ENCODE results near the gene DIPK1C.

DIPK1C gene

DNA sequence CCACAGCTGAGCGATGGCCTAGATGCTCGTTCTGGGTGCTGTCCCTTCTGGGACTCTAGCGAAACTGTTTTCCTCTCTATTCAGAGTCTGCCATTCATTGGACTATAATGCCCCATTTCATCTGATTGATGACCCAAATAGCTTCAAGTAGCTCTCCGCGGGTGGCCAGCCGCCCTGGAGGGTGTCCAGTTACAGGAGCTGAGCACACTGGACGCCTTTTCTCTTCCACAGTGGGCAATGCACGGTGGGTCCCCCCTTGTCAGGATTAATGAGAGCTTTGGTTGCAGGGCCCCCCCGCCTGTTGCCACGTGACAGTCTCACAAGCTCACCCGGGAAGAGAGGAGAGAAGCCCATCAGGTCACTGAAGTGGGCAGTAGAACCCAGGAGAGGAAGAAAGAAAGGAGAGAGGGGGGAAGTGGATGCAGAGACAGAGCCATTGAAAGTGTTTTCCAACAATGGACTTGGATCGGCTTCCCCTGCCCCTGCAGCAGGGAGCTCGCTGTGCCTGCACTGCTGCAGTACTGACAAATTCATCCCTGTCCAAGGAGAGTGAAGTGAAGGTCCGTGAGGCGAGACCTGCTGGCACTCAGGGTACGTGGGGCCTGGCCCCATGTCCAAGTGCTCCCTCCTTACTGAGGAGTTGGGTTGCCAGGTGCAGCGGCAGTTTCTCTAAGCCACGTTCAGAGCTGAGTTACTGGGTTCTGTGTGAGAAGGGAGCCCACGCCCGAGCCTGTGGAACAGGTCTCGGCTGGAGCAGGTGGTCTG is 44.8 kb downstream of the DIPK1C start:
- TF ChIP-seq ZFP30 (CRISPR knock-in tag; IDR thresholded peaks at IDR 0.05): no peak
- TF ChIP-seq ZNF565 (CRISPR knock-in tag; conservative IDR thresholded peaks at IDR 0.05; ENCODE audit: low read depth): no peak
- no peak for TF ChIP-seq ZNF70 (CRISPR knock-in tag; IDR thresholded peaks at IDR 0.05)
- TF ChIP-seq, protein P1, sequence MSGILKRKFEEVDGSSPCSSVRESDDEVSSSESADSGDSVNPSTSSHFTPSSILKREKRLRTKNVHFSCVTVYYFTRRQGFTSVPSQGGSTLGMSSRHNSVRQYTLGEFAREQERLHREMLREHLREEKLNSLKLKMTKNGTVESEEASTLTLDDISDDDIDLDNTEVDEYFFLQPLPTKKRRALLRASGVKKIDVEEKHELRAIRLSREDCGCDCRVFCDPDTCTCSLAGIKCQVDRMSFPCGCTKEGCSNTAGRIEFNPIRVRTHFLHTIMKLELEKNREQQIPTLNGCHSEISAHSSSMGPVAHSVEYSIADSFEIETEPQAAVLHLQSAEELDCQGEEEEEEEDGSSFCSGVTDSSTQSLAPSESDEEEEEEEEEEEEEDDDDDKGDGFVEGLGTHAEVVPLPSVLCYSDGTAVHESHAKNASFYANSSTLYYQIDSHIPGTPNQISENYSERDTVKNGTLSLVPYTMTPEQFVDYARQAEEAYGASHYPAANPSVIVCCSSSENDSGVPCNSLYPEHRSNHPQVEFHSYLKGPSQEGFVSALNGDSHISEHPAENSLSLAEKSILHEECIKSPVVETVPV (CRISPR knock-in tag; IDR thresholded peaks at IDR 0.05): no peak
- TF ChIP-seq TOX (CRISPR knock-in tag; IDR thresholded peaks at IDR 0.05; ENCODE audit: borderline replicate concordance): no peak
- TF ChIP-seq ZFP3 (CRISPR knock-in tag; IDR thresholded peaks at IDR 0.05): no peak
- no peak for TF ChIP-seq ZC3H10 (CRISPR knock-in tag; IDR thresholded peaks at IDR 0.05)
- no peak for TF ChIP-seq RARB (CRISPR knock-in tag; IDR thresholded peaks at IDR 0.05)
- TF ChIP-seq CREB5 (CRISPR knock-in tag; IDR thresholded peaks at IDR 0.05; ENCODE audit: low read depth): no peak
- no peak for TF ChIP-seq ARNTL (CRISPR knock-in tag; IDR thresholded peaks at IDR 0.05; ENCODE audit: borderline replicate concordance, low read depth)
- TF ChIP-seq PPARA (CRISPR knock-in tag; IDR thresholded peaks at IDR 0.05; ENCODE audit: borderline replicate concordance): no peak
- TF ChIP-seq ISL1 (CRISPR knock-in tag; IDR thresholded peaks at IDR 0.05): no peak
- no peak for TF ChIP-seq OSR1 (CRISPR knock-in tag; IDR thresholded peaks at IDR 0.05)
- TF ChIP-seq, protein P2, sequence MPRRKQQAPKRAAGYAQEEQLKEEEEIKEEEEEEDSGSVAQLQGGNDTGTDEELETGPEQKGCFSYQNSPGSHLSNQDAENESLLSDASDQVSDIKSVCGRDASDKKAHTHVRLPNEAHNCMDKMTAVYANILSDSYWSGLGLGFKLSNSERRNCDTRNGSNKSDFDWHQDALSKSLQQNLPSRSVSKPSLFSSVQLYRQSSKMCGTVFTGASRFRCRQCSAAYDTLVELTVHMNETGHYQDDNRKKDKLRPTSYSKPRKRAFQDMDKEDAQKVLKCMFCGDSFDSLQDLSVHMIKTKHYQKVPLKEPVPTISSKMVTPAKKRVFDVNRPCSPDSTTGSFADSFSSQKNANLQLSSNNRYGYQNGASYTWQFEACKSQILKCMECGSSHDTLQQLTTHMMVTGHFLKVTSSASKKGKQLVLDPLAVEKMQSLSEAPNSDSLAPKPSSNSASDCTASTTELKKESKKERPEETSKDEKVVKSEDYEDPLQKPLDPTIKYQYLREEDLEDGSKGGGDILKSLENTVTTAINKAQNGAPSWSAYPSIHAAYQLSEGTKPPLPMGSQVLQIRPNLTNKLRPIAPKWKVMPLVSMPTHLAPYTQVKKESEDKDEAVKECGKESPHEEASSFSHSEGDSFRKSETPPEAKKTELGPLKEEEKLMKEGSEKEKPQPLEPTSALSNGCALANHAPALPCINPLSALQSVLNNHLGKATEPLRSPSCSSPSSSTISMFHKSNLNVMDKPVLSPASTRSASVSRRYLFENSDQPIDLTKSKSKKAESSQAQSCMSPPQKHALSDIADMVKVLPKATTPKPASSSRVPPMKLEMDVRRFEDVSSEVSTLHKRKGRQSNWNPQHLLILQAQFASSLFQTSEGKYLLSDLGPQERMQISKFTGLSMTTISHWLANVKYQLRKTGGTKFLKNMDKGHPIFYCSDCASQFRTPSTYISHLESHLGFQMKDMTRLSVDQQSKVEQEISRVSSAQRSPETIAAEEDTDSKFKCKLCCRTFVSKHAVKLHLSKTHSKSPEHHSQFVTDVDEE (CRISPR knock-in tag; IDR thresholded peaks at IDR 0.05): no peak
- no peak for TF ChIP-seq TCF4 (CRISPR knock-in tag; IDR thresholded peaks at IDR 0.05; ENCODE audit: borderline replicate concordance)
- TF ChIP-seq BACH2 (CRISPR knock-in tag; IDR thresholded peaks at IDR 0.05; ENCODE audit: borderline replicate concordance): no peak
- no peak for TF ChIP-seq POU6F1 (CRISPR knock-in tag; IDR thresholded peaks at IDR 0.05; ENCODE audit: borderline replicate concordance, low read depth)
- TF ChIP-seq ZNF8 (CRISPR knock-in tag; IDR thresholded peaks at IDR 0.05): no peak
- no peak for TF ChIP-seq CSDC2 (CRISPR knock-in tag; IDR thresholded peaks at IDR 0.05)
- no peak for ATAC-seq

GRCh38 chr18:74411475-74411874 is 45.6 kb downstream of the DIPK1C start:
- no peak for ATAC-seq
- TF ChIP-seq ISL1 (CRISPR knock-in tag; IDR thresholded peaks at IDR 0.05): no peak

DNA sequence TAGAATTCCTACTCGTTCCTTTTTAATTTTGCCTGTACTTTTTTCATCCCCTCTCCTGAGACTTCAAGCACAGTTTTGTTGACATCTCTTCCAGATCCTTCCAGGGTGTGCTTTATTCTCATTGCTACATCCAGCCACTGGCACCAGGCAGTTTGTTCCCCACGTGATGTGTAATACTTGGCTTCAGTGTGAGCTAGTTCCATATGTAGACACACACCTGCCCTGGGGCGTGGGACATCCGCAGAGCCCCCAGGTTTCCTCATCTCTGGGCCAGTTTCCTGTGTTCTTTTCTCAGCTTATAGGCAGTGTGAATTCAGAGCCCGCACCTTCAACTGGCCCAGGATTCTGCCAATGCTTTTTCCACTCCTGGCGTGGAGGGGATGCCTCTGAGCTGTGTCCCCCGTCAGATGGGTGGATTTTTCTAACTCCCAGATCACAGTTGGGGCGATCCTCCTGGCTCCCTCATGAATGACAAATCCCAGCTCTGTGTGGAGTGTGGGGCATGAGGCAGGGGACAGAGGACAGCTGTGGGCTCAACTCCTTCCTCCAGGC is 46.6 kb downstream of the DIPK1C start:
- TF ChIP-seq ZFP30 (CRISPR knock-in tag; IDR thresholded peaks at IDR 0.05): no peak
- TF ChIP-seq SNAI2 (CRISPR knock-in tag; IDR thresholded peaks at IDR 0.05): no peak
- TF ChIP-seq BACH2 (CRISPR knock-in tag; IDR thresholded peaks at IDR 0.05; ENCODE audit: borderline replicate concordance): no peak
- TF ChIP-seq ARNTL (CRISPR knock-in tag; IDR thresholded peaks at IDR 0.05; ENCODE audit: borderline replicate concordance, low read depth): no peak
- TF ChIP-seq, protein P2 (CRISPR knock-in tag; IDR thresholded peaks at IDR 0.05): no peak
- no peak for TF ChIP-seq ZNF70 (CRISPR knock-in tag; IDR thresholded peaks at IDR 0.05)
- no peak for TF ChIP-seq OSR1 (CRISPR knock-in tag; IDR thresholded peaks at IDR 0.05)
- no peak for TF ChIP-seq CSDC2 (CRISPR knock-in tag; IDR thresholded peaks at IDR 0.05)
- TF ChIP-seq GLIS3 (CRISPR knock-in tag; IDR thresholded peaks at IDR 0.05): no peak
- no peak for TF ChIP-seq ISL1 (CRISPR knock-in tag; IDR thresholded peaks at IDR 0.05)
- no peak; the same call in 2 of the 3 replicates for ATAC-seq
